GM13976 (cell line): Measurements from ENCODE around the gene RALGAPB.
A peak's percentile ranks its signal among the peaks of the same experiment; 100 is the strongest.

Source experiments
- DNase-seq: peaks from one replicate; pipeline ENCODE4 v3.0.0; 2012; ENCODE audit warnings: low spot score
- in situ Hi-C: fragments of 300-500 bp; cut with MboI; formaldehyde crosslinking; loops from one replicate; pipeline ENCODE4 v1.12.0; 2022; ENCODE audit warnings: low sequenced_read_pairs, mixed read lengths, inconsistent platforms; ENCODE audit not compliant: unreplicated experiment
- TF ChIP-seq, protein P1 (sequence below): IDR thresholded peaks from 2 replicates; pipeline ENCODE4 v1.5.1; 2012; ENCODE audit warnings: borderline replicate concordance, mild to moderate bottlenecking; ENCODE audit not compliant: insufficient read depth; ENCODE audit errors: extremely low read depth, missing control alignments, control extremely low read depth

Gene RALGAPB

DNA sequence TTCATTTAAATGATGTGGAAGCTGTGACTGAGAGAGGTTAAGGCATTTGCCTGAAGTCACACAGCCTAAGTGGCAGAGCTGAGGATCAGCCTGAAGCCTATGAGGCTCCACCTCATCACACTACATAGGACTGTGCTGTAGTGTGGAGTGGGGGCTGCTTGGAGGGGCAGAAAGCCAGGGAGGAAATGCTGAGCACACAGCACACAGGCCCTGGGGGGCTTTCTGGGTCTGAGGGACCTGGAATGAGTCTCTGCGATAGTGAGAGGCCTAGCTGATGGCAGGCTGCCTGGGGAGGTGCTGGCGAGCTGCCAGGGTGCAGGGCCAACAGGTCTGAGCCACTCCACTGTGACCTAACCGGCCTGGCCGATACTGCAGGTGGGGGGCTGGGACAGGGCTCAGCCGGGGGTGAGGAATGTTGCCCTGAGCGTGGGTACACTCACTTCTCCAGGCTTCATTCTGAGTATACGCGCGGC lies 126.8 kb downstream of the RALGAPB start:
- TF ChIP-seq, protein P1, sequence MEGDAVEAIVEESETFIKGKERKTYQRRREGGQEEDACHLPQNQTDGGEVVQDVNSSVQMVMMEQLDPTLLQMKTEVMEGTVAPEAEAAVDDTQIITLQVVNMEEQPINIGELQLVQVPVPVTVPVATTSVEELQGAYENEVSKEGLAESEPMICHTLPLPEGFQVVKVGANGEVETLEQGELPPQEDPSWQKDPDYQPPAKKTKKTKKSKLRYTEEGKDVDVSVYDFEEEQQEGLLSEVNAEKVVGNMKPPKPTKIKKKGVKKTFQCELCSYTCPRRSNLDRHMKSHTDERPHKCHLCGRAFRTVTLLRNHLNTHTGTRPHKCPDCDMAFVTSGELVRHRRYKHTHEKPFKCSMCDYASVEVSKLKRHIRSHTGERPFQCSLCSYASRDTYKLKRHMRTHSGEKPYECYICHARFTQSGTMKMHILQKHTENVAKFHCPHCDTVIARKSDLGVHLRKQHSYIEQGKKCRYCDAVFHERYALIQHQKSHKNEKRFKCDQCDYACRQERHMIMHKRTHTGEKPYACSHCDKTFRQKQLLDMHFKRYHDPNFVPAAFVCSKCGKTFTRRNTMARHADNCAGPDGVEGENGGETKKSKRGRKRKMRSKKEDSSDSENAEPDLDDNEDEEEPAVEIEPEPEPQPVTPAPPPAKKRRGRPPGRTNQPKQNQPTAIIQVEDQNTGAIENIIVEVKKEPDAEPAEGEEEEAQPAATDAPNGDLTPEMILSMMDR, result no peak
- no peak for DNase-seq

DNA sequence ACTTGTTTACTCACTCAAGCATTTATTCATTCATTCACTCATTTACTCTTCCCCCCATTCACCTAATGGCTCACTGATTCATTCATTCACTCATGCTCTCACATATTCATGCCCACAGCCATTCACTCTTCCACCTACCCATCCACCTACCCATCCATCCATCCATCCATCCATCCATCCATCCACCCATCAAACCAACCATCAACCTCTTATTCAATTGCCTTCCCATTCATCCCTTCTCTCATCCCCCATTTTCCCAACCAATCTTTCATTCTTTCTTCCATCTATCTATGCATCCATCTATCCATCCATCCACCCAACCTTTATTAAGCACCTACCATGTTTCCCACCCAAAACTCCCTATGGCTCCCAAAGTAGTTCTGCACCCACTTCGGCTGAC lies 127.4 kb downstream of the RALGAPB start:
- DNase-seq, result no peak
- in situ Hi-C loops, result no loop called here
- TF ChIP-seq, protein P1, result no peak

More for the DNA sequence above, 126.8 kb downstream of the RALGAPB start:
- in situ Hi-C loops, result no loop called here

DNA sequence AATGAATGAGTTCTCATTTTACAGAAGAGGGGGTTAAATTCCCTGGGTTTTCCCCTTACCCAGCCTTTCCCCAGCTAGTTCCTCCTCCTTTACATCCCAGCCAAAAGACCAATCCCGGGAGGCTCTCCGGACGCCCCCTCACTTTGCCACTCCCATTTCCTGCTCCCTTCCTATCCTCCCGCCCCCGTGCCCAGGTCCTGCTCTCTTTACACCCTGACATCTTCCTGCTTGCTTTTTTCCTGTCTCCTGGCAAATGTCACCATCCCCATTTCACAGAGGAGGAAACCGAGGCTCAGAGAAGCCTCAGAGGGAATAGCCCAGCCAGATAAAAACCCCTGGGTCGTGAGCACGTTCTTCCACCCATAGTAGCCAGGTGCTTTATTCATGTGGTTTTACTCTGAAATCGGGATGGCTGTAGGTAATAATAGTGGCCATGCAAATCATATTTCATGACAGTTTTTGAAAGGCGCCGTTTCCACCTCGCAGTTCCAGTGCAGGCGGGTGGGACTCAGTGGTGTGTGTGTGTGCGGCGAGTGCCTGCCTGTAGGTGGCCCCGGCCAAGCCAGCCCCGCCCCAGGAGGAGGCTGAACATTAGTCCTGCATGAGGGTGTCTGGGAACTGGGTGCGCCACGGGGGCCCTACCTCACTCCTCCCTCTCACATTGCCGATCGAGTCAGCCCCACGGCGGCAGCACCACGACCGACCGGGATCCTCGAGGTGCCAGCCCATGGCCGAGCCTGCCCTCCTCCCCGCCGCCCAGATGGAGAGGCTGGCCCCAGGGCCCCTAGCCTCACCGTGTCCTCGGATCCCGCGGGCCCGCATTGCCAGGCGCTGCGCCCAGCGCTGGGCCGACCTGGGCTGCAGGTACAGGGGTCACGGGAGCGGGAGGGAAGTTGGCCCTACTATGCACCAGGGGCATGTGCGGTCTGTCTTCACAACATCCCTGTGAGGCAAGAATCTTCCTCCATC lies 128.9 kb downstream of the RALGAPB start, which contains the start of gene ARHGAP40:
ARHGAP40 (plus strand) TSS at position 594 of the 969 bp plus-strand sequence.
- DNase-seq, result peak; percentile 72
- in situ Hi-C loops, result no loop called here
- TF ChIP-seq, protein P1, result no peak

DNA sequence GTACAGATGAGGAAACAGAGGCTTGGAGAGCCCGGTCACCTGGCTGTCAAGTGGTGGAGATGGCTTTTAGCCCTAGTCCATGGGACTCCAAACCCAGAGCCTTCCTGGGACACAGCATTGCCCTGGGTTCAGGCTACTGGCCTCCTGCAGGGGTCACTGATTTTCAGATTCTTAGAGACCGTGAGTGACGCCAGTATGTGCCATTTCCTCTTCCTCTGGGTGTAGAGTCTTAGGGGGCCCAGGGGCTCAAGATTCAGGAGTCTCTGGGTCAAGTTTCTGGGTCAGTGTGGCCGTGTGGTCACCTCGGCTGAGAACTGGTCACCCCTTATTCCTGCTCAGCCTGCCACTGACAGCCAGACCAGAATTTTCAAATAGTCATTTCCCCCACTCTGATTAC lies 129.5 kb downstream of the RALGAPB start:
- in situ Hi-C loops, result no loop called here
- DNase-seq, result no peak
- TF ChIP-seq, protein P1, result no peak

DNA sequence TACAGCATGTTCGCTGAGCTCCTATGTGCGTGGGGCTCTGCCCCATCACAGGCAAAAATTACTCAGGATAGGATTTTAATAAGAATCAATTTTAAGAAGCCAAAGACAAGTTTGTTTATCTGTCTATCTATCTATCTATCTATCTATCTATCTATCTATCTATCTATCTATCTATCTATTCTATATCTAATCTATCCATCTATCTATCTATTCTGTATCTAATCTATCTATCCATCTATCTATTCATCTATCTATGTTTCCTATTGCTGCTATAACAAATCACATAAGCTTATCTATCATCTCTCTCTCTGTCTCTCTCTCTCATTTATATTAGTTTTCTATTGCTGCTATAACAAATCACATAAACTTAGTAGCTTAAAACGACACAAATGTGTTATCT lies 130.6 kb downstream of the RALGAPB start:
- DNase-seq, result no peak
- in situ Hi-C loops, result no loop called here
- TF ChIP-seq, protein P1, result no peak

DNA sequence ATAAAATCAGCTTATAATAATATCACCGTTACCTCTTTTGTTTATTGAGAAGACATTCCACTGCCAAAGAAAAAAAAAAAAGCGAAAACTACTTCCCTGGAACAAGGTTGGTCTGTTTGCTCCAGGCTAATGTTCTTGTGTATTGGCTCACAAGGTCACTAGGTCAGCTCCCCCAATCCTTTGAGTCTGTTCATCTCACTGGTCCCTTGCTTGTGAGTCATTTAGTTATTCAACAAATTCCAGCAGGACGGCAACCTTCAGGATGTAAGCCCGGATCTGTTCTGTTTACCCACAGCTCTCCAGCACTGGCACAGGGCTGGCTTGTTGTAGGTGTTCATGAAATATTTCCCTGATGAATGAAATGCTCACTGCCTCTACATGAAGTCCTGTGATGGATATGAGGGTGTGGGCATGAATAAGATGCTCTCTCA lies 132.2 kb downstream of the RALGAPB start:
- in situ Hi-C loops, result no loop called here
- DNase-seq, result no peak
- TF ChIP-seq, protein P1, result no peak
